NCI-H1694 treated with DMSO at 0.1 percent for 48 hours (cell line): Measurements from ENCODE around the gene PRAC1.

Source experiments
- DNase-seq: peaks from one replicate; lab custom pipeline; 2025; lab: John Stamatoyannopoulos, UW

The PRAC1 gene

DNA sequence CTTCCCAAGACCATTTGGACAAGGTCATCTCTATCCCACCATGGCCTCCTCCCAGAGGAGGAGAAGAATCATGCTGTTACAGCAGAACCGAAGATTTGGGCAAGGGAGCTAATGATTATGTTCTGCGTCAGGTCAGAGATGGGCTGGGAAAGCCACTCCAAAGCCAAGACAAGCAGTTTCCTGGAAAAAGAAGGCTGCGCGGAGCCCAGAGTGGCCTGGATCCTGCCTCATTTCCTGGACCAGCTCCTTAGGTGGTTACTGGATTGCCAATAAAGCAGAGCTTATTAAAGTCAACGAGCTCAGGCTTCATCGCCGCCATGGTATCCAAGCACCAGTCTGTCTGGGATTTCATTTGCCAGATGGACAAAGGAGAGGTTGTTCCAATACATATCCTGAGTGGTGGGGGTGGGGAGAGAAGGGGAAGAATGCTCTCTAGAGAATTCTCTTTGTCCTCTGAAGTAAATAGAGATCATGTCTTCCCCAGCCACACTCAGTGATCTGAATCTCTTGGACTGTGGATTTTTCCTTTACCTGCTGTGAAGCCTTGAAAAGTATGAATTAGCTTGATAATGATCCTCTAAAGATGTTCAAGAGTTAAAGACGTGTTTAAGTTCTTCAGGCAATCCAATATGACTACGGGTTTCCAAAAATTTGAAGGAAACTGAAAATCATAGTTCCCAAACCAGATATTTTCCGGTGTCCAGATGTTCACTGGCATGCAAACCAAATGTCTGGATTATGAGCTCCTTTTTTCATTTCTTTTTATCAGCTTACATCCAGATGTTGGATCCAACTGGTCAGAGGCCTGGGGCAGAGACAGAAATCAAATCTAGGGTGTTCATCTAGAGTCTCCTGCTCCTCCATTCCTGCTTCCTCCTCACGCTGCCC lies 17.7 kb downstream of the PRAC1 start:
- no peak for DNase-seq

DNA sequence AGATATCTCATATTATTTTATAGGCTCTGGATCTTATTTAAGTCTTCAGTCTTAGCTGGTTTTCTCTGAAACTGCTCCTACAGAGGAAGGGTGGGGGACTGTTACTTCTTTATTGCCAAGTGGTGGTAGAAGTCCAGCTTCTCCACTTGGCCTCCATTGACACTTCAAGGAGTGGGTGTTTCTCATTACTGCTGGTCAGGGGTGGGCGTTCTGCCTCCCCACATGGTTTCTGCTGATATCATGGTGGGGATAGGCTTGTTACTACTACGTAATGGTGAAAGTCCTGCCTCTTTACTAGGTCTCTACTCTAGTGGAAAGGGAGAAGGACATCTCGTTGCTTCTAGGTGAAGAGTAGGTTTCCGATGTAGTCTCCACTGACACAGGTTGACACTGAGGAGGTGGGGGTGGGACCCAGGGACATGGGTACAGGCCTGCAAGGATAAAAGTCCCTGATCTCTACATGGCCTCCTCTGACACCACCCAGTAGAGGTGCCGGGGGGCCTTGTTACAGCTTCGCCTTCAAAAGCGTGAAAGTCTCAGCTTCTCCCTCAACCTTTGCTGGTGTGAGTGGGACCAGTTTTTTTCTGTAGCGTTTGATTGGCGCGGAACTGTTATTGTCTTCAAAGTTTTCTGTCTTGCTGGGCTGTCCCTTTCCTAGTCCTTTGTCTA lies 20.3 kb downstream of the PRAC1 start:
- no peak for DNase-seq

DNA sequence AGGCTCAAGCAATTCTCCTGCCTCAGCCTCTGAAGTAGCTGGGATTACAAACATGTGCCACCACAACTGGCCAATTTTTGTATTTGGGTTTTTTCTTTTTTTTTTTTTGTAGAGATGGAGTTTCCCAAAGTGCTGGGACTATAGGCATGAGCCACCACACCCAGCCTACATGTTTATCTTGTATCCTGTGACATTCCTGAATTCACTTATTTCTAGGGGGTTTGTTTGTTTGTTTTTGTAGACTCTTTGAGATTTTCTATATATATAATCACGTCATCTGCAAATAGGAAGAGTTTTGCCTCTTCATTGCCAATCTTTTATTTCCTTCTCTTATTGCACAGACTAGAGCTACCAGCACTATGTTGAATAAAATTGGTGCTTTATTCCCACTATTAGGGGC lies 29.1 kb downstream of the PRAC1 start:
- no peak for DNase-seq

DNA sequence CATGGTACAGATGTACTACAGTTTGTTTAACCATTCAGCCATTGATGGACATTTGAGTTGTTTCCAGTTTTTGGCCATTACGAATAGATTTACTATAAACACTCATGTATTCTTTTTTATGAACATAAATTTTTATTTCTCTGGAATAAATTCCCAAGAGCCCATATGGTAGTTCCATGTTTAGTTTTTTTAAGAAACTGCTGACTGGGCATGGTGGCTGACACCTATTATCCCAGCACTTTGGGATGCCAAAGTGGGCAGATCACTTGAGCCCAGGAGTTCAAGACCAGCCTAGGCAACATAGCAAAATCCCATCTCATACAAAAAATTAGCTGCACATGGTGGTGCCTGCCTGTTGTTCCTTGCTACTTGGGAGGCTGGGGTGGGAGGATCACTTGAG lies 30.3 kb downstream of the PRAC1 start:
- DNase-seq: no peak

DNA sequence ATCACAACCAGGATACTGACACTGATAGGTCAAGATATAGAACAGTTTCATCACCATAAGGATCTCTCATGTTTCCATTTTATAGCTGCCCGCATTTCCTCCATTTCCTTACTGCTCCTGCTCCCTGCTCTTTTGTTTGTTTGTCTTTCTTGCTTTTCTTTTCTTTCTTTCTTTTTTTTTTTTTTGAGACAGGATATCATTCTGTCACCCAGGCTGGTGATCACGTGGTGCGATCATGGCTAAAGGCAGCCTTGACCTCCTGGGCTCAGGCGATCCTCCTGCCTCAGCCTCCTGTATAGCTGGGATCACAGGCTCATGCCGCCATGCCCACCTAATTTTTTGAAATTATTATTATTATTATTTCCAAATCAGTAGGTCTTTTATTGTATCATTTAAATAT lies 31.7 kb downstream of the PRAC1 start:
- no peak for DNase-seq

DNA sequence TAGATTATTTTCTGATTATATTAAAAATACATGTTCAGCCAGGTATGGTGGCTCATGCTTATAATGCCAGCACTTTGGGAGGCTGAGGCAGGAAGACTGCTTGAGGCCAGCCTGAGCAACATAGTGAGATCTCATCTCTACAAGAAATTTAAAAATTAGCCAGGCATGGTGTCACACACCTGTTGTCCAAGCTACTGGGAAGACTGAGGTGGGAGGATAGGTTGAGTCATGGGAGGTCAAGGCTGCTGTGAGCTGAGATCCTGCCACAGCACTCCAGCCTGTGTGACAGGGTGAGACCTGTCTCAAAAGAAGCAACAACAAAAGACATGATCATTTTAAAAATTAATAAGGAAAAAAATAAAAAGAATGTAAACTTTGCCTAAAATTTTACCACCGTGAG lies 40.7 kb downstream of the PRAC1 start:
- DNase-seq: no peak

DNA sequence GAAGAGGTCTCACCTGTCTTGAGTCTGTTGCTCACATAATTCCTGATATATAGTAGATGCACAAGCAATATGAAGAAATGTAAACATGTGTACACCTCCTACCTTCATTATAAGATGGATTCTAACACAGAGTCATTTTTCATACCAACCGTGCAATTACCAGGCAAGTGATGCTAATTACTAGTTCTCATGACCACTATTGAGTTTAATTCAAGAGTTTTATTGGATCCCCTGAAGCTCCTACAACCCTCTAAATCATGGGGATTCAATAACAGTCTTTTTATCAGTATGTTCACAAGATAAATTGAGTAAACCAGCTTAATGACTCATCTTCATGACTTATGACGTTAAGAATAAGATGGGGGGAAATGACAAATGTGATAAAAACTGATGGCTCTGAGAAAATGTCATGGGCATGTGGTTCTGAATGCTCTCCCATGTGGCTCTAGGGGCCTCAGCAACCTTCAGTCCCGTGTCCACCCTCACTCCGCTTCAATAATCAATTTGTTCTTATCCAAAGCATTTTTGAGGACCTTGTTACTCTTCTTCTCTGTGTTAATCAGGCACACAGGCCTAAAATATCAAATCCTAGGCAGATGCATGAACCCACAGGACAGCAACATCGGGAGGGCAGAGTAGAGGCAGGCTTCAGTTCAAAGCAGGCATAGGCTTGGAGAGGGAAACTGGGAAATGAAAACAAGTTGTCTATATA lies 42.8 kb downstream of the PRAC1 start:
- no peak for DNase-seq

DNA sequence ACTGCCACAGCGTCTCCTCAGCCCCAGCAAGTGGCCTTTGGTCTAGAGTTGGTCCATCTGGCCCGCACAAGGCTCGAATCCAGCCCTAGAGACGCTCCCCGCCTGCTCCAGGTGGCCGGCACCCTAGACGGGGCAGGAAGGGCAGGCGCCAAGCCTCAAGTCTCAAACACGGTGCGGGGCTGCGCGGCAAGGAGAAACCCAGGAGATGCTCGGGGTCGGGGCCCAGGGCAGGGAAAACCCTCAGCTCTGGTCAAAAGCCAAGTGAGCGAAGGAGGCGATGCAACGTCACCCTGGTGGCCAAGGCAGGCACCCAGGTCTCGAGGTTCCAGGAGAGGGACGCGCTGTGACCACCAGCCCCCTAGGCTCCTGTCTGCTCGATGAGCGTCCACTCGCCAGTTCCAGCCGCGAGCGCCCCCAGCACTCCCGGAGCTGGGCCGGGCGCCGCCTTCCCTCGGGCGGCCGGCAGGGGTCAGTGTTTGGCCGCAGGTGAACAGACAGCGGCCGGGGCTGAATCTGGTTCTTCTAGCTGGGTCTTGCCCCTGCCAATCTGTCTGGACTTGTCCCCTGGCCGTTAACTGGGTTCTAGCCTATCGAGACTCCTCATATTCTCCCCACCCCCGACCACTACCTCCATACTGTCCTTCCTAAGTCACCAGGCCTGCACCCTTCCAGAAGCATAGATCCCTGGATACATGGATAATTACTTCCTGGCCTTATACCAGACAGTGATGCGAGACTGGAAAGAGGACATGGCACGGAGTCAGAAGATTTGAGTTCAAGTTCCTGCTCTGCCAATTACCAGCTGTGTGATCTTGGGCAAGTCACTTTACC lies 44.0 kb downstream of the PRAC1 start:
- peak; percentile 43 for DNase-seq

DNA sequence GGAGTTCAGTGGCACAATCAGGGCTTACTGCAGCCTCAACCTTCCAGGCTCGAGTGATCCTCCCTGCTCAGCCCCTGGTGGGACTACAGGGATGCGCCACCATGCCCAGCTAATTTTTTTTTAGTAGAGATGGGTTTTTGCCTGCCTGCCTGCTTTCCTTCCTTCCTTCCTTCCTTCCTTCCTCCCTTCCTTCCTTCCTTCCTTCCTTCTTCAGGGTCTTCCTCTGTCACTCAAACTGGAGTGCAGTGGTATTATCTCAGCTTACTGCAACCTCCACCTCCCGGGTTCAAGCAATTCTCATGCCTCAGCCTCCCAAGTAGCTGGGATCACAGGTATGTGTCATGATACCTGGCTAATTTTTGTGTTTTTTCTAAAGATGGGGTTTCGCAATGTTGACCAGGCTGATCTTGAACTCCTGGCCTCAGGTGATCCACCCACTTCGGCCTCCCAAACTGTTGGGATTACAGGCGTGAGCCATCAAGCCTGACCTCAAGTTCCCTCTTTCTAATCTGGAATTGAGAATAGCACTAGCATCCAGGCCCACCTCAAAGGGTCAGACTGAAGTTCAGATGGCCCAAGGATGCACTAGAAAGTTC lies 45.3 kb downstream of the PRAC1 start:
- no peak for DNase-seq

DNA sequence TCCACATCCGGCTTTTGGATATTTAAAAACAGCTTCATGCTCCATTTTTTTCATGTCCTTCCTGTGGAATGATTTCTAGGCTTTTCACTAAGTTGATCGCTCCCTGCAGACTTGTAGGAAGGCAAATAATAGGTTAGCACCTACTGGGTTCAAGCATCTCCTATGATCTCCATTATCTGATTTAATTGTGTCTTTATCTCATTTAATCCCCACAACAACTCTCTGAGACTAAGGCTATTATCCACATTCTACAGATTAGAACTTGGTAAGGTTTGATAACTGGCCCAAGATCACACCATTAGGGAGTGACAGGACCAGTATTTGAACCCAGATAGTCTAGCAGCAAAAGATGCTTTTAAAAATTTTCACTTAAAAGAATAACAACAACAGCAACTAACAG lies 50.0 kb downstream of the PRAC1 start:
- DNase-seq: no peak
